ENCODE data around the gene CHMP6. TPM values are rescaled to one million over a fixed set of nuclear protein-coding genes. Genes with fewer than 3 reads are reported as not detected.

Gene CHMP6
- total and polyA plus RNA-seq, 9 of the 15 experiments (the other 6 are each of a cell fraction or from before 2014, with no cell fraction given) = 0.25 to 30.4 (median 13.4) TPM

DNA sequence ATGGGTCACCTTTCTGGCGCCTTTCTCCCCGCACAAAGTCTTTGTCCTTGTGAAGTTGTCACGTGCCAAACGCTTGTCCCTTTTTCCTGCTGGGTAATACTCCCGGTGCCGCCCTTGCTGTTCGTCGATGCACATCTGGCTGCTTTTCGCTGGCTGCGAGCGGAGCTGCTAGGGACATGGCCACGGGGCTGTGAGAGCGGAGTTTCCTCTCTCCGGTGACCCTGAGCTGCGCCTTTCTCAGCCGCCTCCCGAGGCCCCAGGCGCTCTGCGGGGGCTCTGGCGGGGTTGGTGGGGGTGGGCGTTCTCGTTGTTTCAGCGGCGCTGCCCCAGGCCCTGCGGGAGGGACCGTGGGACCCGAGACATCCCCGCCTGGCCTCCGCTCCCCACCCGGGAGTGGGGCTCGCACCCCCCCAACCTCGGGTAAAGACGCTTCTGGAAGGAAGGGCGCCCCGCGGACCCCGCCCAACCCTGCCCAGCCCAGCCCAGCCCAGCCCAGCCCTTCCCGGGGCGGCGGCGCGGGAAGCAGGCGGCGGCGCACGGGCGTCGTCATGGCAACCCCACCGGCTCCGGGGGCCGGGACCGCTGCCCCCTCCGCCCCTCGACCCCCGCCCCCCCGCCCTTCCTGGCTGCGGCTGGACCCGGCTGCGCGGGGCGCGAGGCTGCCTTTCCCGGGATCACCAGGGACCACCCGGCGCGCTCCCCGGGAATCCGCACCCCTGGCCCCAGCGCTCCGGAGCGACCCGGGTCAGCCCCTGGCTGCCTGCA lies 12.3 kb downstream of the CHMP6 start (continued):
- TF ChIP-seq FOXK1 (CRISPR knock-in tag; IDR thresholded peaks at IDR 0.05; ENCODE audit: borderline replicate concordance) = no peak
- no peak for TF ChIP-seq GATAD2A (IDR thresholded peaks at IDR 0.05)
- no peak for TF ChIP-seq PTTG1 (tag; IDR thresholded peaks at IDR 0.05; ENCODE audit: low read depth)
- no peak for TF ChIP-seq ZNF224 (CRISPR knock-in tag; IDR thresholded peaks at IDR 0.05)
- no peak for TF ChIP-seq ZFP1 (CRISPR knock-in tag; IDR thresholded peaks at IDR 0.05)
- no peak for TF ChIP-seq ZNF232 (CRISPR knock-in tag; IDR thresholded peaks at IDR 0.05)
- no peak for TF ChIP-seq ZFPM2 (CRISPR knock-in tag; IDR thresholded peaks at IDR 0.05)
- TF ChIP-seq TOE1 (IDR thresholded peaks at IDR 0.05; ENCODE audit: borderline replicate concordance) = peak; percentile 34; the same call in 1 of the 2 replicates
- no peak for TF ChIP-seq TOE1 (CRISPR knock-in tag; IDR thresholded peaks at IDR 0.05; ENCODE audit: borderline replicate concordance, low read depth)
- TF ChIP-seq NFE2 (IDR thresholded peaks at IDR 0.05; ENCODE audit: low read depth) = no peak
- TF ChIP-seq, protein P1, sequence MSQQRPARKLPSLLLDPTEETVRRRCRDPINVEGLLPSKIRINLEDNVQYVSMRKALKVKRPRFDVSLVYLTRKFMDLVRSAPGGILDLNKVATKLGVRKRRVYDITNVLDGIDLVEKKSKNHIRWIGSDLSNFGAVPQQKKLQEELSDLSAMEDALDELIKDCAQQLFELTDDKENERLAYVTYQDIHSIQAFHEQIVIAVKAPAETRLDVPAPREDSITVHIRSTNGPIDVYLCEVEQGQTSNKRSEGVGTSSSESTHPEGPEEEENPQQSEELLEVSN (IDR thresholded peaks at IDR 0.05; ENCODE audit: borderline replicate concordance in 1 of 2, extremely low read depth in 1 of 2, insufficient read depth in 1 of 2, insufficient read length in 1 of 2, low read depth in 1 of 2, low read length in 1 of 2, poor library complexity in 1 of 2, severe bottlenecking in 1 of 2) = peak in 1 of 2 experiments; percentile 86
- no peak for TF ChIP-seq ELF2 (CRISPR knock-in tag; IDR thresholded peaks at IDR 0.05)
- TF ChIP-seq SIX5 (IDR thresholded peaks at IDR 0.05; ENCODE audit: borderline replicate concordance in 1 of 2, insufficient read depth in 1 of 2, low read depth in 1 of 2, low read length in 2 of 2) = no peak
- TF ChIP-seq BCOR (IDR thresholded peaks at IDR 0.05) = peak; percentile 49; the same call in 1 of the 2 replicates
- TF ChIP-seq, protein P2, sequence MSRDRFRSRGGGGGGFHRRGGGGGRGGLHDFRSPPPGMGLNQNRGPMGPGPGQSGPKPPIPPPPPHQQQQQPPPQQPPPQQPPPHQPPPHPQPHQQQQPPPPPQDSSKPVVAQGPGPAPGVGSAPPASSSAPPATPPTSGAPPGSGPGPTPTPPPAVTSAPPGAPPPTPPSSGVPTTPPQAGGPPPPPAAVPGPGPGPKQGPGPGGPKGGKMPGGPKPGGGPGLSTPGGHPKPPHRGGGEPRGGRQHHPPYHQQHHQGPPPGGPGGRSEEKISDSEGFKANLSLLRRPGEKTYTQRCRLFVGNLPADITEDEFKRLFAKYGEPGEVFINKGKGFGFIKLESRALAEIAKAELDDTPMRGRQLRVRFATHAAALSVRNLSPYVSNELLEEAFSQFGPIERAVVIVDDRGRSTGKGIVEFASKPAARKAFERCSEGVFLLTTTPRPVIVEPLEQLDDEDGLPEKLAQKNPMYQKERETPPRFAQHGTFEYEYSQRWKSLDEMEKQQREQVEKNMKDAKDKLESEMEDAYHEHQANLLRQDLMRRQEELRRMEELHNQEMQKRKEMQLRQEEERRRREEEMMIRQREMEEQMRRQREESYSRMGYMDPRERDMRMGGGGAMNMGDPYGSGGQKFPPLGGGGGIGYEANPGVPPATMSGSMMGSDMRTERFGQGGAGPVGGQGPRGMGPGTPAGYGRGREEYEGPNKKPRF (IDR thresholded peaks at IDR 0.05; ENCODE audit: low read depth, low read length) = no peak
- TF ChIP-seq NFE2L1 (tag; IDR thresholded peaks at IDR 0.05; ENCODE audit: borderline replicate concordance, low read depth) = no peak
- TF ChIP-seq PRPF4 (IDR thresholded peaks at IDR 0.05; ENCODE audit: insufficient read depth, low read depth, low read length, poor library complexity, severe bottlenecking) = no peak
- TF ChIP-seq MECOM (CRISPR knock-in tag; IDR thresholded peaks at IDR 0.05) = no peak
